H9 (cell line): ENCODE measurements around the gene FNDC3B. TPM values are rescaled to one million over a fixed set of nuclear protein-coding genes. Genes with fewer than 3 reads are reported as not detected.

Experiments
- DNase-seq: peaks from one replicate; pipeline ENCODE4 v3.0.0-alpha.2; 2017
- H2AFZ ChIP-seq: one replicate; pipeline ENCODE4 v1.6.1; 2013; ENCODE audit warnings: mild to moderate bottlenecking, low read length, control low read depth, moderate library complexity
- H2AK5ac ChIP-seq: 2 replicates; pipeline ENCODE4 v1.6.1; 2013; ENCODE audit warnings: low read length, control low read depth, mixed read lengths; ENCODE audit not compliant: insufficient read length
- H2BK120ac ChIP-seq: one replicate; pipeline ENCODE4 v1.6.1; 2013; ENCODE audit warnings: low read depth, mild to moderate bottlenecking, low read length, control low read depth, inconsistent platforms; ENCODE audit not compliant: poor library complexity, severe bottlenecking
- H2BK12ac ChIP-seq: 2 replicates; pipeline ENCODE4 v1.6.1; 2013; ENCODE audit warnings: low read length, control low read depth, mixed read lengths, low read depth; ENCODE audit not compliant: insufficient read length
- H2BK15ac ChIP-seq: 2 replicates; pipeline ENCODE4 v1.6.1; 2013; ENCODE audit warnings: low read depth, low read length, control low read depth
- H2BK20ac ChIP-seq: one replicate; pipeline ENCODE4 v1.6.1; 2013; ENCODE audit warnings: low read depth, mild to moderate bottlenecking, low read length, control low read depth, inconsistent platforms; ENCODE audit not compliant: poor library complexity, severe bottlenecking
- H2BK5ac ChIP-seq: 2 replicates; pipeline ENCODE4 v1.6.1; 2013; ENCODE audit warnings: low read length, control low read depth, mixed read lengths; ENCODE audit not compliant: insufficient read length
- H3K14ac ChIP-seq: 2 replicates; pipeline ENCODE4 v1.6.1; 2013; ENCODE audit warnings: low read length, control low read depth; ENCODE audit not compliant: insufficient read depth
- H3K18ac ChIP-seq: 2 replicates; pipeline ENCODE4 v1.6.1; 2013; ENCODE audit warnings: low read depth, mild to moderate bottlenecking, mixed read lengths, low read length, control low read depth; ENCODE audit not compliant: insufficient read length
- H3K23ac ChIP-seq: 2 replicates; pipeline ENCODE4 v1.6.1; 2013; ENCODE audit warnings: low read length, control low read depth, mixed read lengths, low read depth; ENCODE audit not compliant: insufficient read length
- H3K23me2 ChIP-seq: 2 replicates; pipeline ENCODE4 v1.6.1; 2013; ENCODE audit warnings: low read depth, mild to moderate bottlenecking, mixed read lengths, low read length, control low read depth; ENCODE audit not compliant: insufficient read length, poor library complexity, severe bottlenecking
- H3K27ac ChIP-seq: 2 replicates; pipeline ENCODE4 v1.5.1; 2013; ENCODE audit warnings: low read length, control low read depth, mixed read lengths, low read depth; ENCODE audit not compliant: insufficient read length
- H3K27me3 ChIP-seq: 2 replicates; pipeline ENCODE4 v1.6.1; 2013; ENCODE audit warnings: low read length, control low read depth, inconsistent platforms; ENCODE audit not compliant: insufficient read depth
- H3K4ac ChIP-seq: 2 replicates; pipeline ENCODE4 v1.6.1; 2013; ENCODE audit warnings: low read depth, mild to moderate bottlenecking, control low read depth, inconsistent platforms, low read length, moderate library complexity
- H3K4me1 ChIP-seq: 2 replicates; pipeline ENCODE4 v1.6.1; 2013; ENCODE audit warnings: low read length, control low read depth, inconsistent platforms; ENCODE audit not compliant: insufficient read depth
- H3K4me2 ChIP-seq: 2 replicates; pipeline ENCODE4 v1.6.1; 2013; ENCODE audit warnings: low read length, control low read depth, mixed read lengths; ENCODE audit not compliant: insufficient read length, insufficient read depth
- H3K56ac ChIP-seq: 2 replicates; pipeline ENCODE4 v1.6.1; 2013; ENCODE audit warnings: low read depth, mild to moderate bottlenecking, mixed read lengths, low read length, control low read depth; ENCODE audit not compliant: insufficient read length
- H3K79me1 ChIP-seq: 2 replicates; pipeline ENCODE4 v1.6.1; 2013; ENCODE audit warnings: low read depth, mild to moderate bottlenecking, moderate library complexity, low read length, control low read depth, inconsistent platforms; ENCODE audit not compliant: insufficient read depth, poor library complexity, severe bottlenecking
- H3K79me2 ChIP-seq: 2 replicates; pipeline ENCODE4 v1.6.1; 2013; ENCODE audit warnings: low read length, control low read depth, inconsistent platforms; ENCODE audit not compliant: insufficient read depth
- H3K9ac ChIP-seq: 2 replicates; pipeline ENCODE4 v1.6.1; 2013; ENCODE audit warnings: low read length, control low read depth, mixed read lengths; ENCODE audit not compliant: insufficient read length; ENCODE audit errors: extremely low read depth
- H3K9me3 ChIP-seq: one replicate; pipeline ENCODE4 v1.6.1; 2013; ENCODE audit warnings: low read depth, low read length, inconsistent platforms; ENCODE audit not compliant: control insufficient read depth
- H3T11ph ChIP-seq: one replicate; pipeline ENCODE4 v1.6.1; 2013; ENCODE audit warnings: mild to moderate bottlenecking, low read length, control low read depth, inconsistent platforms
- H4K20me1 ChIP-seq: one replicate; pipeline ENCODE4 v1.6.1; 2013; ENCODE audit not compliant: control insufficient read depth, insufficient read length, insufficient read depth
- H4K5ac ChIP-seq: 2 replicates; pipeline ENCODE4 v1.6.1; 2013; ENCODE audit warnings: low read depth, mild to moderate bottlenecking, mixed read lengths, low read length, control low read depth; ENCODE audit not compliant: insufficient read length
- H4K8ac ChIP-seq: replicated peaks from 2 replicates; pipeline ENCODE4 v1.6.1; 2013; ENCODE audit warnings: low read length, control low read depth, mixed read lengths, low read depth; ENCODE audit not compliant: insufficient read length
- H4K91ac ChIP-seq: 2 replicates; pipeline ENCODE4 v1.6.1; 2013; ENCODE audit warnings: low read depth, mild to moderate bottlenecking, moderate library complexity, mixed read lengths, low read length, control low read depth; ENCODE audit not compliant: insufficient read length
- H3K27ac Mint-ChIP-seq, 3 experiments: 2 replicates in 2 of 3; 3 replicates in 1 of 3; pipeline ENCODE4 v1.8.0; 2020 to 2021; ENCODE audit warnings: mixed read lengths in 3 of 3, mild to moderate bottlenecking in 1 of 3, moderate library complexity in 1 of 3
- H3K27me3 Mint-ChIP-seq: 2 replicates; pipeline ENCODE4 v1.8.0; 2021; ENCODE audit warnings: low read depth, mild to moderate bottlenecking, moderate library complexity, mixed read lengths
- H3K36me3 Mint-ChIP-seq, 3 experiments: 2 replicates in 2 of 3; 3 replicates in 1 of 3; pipeline ENCODE4 v1.8.0; 2020 to 2021; ENCODE audit warnings: low read depth in 3 of 3, mixed read lengths in 3 of 3; ENCODE audit not compliant: insufficient read depth in 1 of 3
- H3K4me1 Mint-ChIP-seq, 2 experiments: 2 replicates each; pipeline ENCODE4 v1.8.0; 2020; ENCODE audit warnings: mixed read lengths in 2 of 2
- H3K4me3 Mint-ChIP-seq, 2 experiments: 2 replicates in 1 of 2; 3 replicates in 1 of 2; pipeline ENCODE4 v1.8.0; 2020 to 2021; ENCODE audit warnings: mild to moderate bottlenecking in 2 of 2, mixed read lengths in 2 of 2, moderate library complexity in 1 of 2
- H3K9me3 Mint-ChIP-seq, 2 experiments: 2 replicates in 1 of 2; 3 replicates in 1 of 2; pipeline ENCODE4 v1.8.0; 2020; ENCODE audit warnings: mild to moderate bottlenecking in 2 of 2, mixed read lengths in 2 of 2, moderate library complexity in 1 of 2
- WGBS: extraction: QIAGEN DNeasy Blood & Tissue Kit; methylation state at CpG from one replicate; pipeline ENCODE4 v1.1.7; 2013; ENCODE audit warnings: missing lambda C conversion rate, low lambda C conversion rate, mixed read lengths; ENCODE audit not compliant: insufficient read length; ENCODE audit errors: extremely low coverage; 5-methylcytosine and 5-hydroxymethylcytosine counted together
- total RNA-seq: library from RNA; stranded (reverse); gene quantifications from 2 replicates; pipeline ENCODE4 v1.2.1, GENCODE V29; 2021
- TF ChIP-seq, protein P1 (sequence below): fragments of 200-600 bp; sonication (generic); conservative IDR thresholded peaks from 3 replicates; pipeline ENCODE4 v1.8.0; 2021; ENCODE audit warnings: antibody characterized with exemption, mild to moderate bottlenecking

Gene FNDC3B
- total RNA-seq, 1 experiment from 2014 or later = 43.8 TPM

DNA sequence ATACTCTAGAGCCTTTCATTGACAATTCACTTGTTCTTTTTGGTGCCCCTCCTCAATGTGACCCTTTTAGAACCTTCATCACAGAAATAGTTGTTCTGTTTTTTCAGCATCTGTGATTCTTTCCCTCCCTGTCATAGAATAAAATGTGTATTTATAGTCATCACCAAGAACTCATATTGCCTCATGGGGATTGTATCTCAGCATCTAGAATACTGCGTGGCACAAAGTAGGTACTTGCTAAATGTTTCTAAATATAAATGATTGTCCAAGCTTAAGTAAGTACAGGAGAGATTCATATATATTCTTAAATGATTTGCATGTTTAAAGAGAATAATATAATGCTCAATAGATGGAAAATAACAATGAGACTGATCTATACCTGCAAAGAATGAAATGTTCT is 190.1 kb downstream of the FNDC3B start:
- peaks cover 3% of the 10 kb centered on the region; the same call in 1 of the 2 replicates for H3K79me2 ChIP-seq
- H2BK5ac ChIP-seq = no peak overlapping the region
- TF ChIP-seq, protein P1, sequence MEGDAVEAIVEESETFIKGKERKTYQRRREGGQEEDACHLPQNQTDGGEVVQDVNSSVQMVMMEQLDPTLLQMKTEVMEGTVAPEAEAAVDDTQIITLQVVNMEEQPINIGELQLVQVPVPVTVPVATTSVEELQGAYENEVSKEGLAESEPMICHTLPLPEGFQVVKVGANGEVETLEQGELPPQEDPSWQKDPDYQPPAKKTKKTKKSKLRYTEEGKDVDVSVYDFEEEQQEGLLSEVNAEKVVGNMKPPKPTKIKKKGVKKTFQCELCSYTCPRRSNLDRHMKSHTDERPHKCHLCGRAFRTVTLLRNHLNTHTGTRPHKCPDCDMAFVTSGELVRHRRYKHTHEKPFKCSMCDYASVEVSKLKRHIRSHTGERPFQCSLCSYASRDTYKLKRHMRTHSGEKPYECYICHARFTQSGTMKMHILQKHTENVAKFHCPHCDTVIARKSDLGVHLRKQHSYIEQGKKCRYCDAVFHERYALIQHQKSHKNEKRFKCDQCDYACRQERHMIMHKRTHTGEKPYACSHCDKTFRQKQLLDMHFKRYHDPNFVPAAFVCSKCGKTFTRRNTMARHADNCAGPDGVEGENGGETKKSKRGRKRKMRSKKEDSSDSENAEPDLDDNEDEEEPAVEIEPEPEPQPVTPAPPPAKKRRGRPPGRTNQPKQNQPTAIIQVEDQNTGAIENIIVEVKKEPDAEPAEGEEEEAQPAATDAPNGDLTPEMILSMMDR = no peak
- H2BK120ac ChIP-seq = no peak overlapping the region
- no peaks in the 10 kb centered on the region for H3K23me2 ChIP-seq
- no peak overlapping the region for H3K4ac ChIP-seq
- H2BK20ac ChIP-seq = no peak overlapping the region
- H4K5ac ChIP-seq = no peak overlapping the region
- no peak overlapping the region for H4K91ac ChIP-seq
- no peaks in the 10 kb centered on the region for H4K20me1 ChIP-seq
- H3K9me3 ChIP-seq = no peaks in the 10 kb centered on the region
- H3K9me3 Mint-ChIP-seq = no peaks in the 10 kb centered on the region
- H3K27me3 Mint-ChIP-seq = no peaks in the 10 kb centered on the region
- no peak overlapping the region for H3K23ac ChIP-seq
- H3K27ac ChIP-seq = no peak overlapping the region
- no peak overlapping the region for H2BK12ac ChIP-seq
- no peak overlapping the region for H3K9ac ChIP-seq
- H3K56ac ChIP-seq = no peak overlapping the region
- H2BK15ac ChIP-seq = no peak overlapping the region
- peaks cover 11 to 16% (median 13%) of the 10 kb centered on the region in 3 experiments; a peak in 6 of 7 replicates for H3K36me3 Mint-ChIP-seq
- H3K27me3 ChIP-seq = no peaks in the 10 kb centered on the region
- no peak overlapping the region for H2AK5ac ChIP-seq
- H3K4me2 ChIP-seq = no peak overlapping the region
- no peak overlapping the region for H3K18ac ChIP-seq
- no peak overlapping the region for H3K14ac ChIP-seq
- peaks cover 23 to 34% of the 10 kb centered on the region in 2 experiments for H3K4me1 Mint-ChIP-seq
- no peak for DNase-seq
- H2AFZ ChIP-seq = no peak overlapping the region
- H3K27ac Mint-ChIP-seq = peak overlapping the region in 1 of 3 experiments; percentile 49; a peak in 3 of 7 replicates
- H3K4me1 ChIP-seq = peaks cover 4% of the 10 kb centered on the region; the same call in 1 of the 2 replicates
- no peak overlapping the region for H3T11ph ChIP-seq
- WGBS = no CpG with 5 or more reads among the region's 1 CpG
- H3K79me1 ChIP-seq = no peaks in the 10 kb centered on the region
- H4K8ac ChIP-seq = no peak overlapping the region
- H3K4me3 Mint-ChIP-seq = no peak overlapping the region
